Skeletal muscle tissue (tissue), 4 donors: ENCODE data around the gene DCXR. TPM values are rescaled to one million over a fixed set of nuclear protein-coding genes. Genes with fewer than 3 reads are reported as not detected.

Experiments
- H3K27ac ChIP-seq: one replicate; pipeline ENCODE4 v1.7.0; 2013; ENCODE audit warnings: mild to moderate bottlenecking, low read depth, low read length, inconsistent platforms
- H3K27me3 ChIP-seq, 3 donors: one replicate each; pipeline ENCODE4 v1.7.0; 2013; ENCODE audit warnings: low read length in 3 of 3; ENCODE audit not compliant: control insufficient read depth in 3 of 3, insufficient read depth in 3 of 3
- H3K36me3 ChIP-seq, 3 donors: one replicate each; pipeline ENCODE4 v1.7.0; 2013; ENCODE audit warnings: low read length in 3 of 3; ENCODE audit not compliant: control insufficient read depth in 3 of 3, insufficient read depth in 3 of 3
- H3K4me1 ChIP-seq, 3 donors: one replicate each; pipeline ENCODE4 v1.7.0; 2013; ENCODE audit warnings: low read length in 3 of 3, mild to moderate bottlenecking in 3 of 3; ENCODE audit not compliant: control insufficient read depth in 3 of 3, insufficient read depth in 3 of 3
- H3K4me3 ChIP-seq, 3 donors: one replicate each; pipeline ENCODE4 v1.7.0; 2013; ENCODE audit warnings: low read length in 3 of 3
- H3K9ac ChIP-seq, 3 donors: one replicate each; pipeline ENCODE4 v1.7.0; 2013; ENCODE audit warnings: low read length in 3 of 3, mild to moderate bottlenecking in 3 of 3, moderate library complexity in 2 of 3, low read depth in 1 of 3
- H3K9me3 ChIP-seq, 3 donors: one replicate each; pipeline ENCODE4 v1.7.0; 2013; ENCODE audit warnings: low read length in 3 of 3; ENCODE audit not compliant: control insufficient read depth in 3 of 3
- total RNA-seq: library from RNA; depleted of rRNA; stranded (reverse); fragments of >200 nt; gene quantifications from one replicate; pipeline ENCODE4 v1.2.3, GENCODE V29; 2014
- donor health status: Osteomylitis.

DCXR gene
- total RNA-seq, 1 donor from 2014 or later, result 20.4 TPM

DNA sequence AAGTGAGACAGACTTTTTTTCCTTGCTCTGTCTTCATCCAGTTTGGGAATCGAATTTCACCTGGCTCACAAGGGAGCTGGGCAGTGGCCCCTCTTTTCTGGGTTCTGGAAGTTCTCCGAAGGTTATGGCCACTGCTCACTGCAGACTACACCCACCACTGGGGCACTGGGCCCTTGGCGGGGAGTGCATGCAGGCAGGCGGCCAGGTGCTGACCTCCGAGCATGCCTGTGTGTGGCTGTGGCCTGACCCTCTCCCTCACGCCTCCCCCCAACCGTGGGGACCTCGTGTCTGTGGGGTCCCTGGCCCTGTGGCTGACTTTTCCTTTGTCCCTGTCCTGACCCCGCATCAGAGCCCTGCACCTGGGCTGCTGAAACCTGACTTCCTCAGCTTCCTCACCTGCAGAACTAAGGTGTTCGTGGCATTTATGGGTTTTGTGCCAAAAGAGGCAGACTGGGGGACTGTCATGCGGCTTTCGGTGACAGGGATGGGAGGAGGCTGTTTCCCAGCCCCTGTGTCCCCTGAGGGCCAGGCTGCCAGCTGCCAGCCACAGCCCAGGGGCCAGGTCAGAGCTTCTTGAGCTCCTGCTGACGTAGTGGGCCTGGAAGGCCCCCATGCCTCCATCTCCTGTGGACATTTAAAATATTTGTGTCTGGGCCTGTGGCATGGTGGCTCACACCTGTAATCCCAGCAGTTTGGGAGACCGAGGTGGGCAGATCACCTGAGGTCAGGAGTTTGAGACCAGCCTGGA lies 38.6 kb downstream of the DCXR start:
- Histone ChIP-seq H3K4me3 (no peak overlapping the region), H3K4me1 (peaks cover 37 to 51% (median 46%) of the 10 kb centered on the region in 3 donors), H3K27ac (no peak overlapping the region), H3K27me3 (no peaks in the 10 kb centered on the region), H3K36me3 (peaks cover 5 to 11% (median 9%) of the 10 kb centered on the region in 3 donors), H3K9ac (peak overlapping the region in 1 of 3 donors; percentile 16), H3K9me3 (no peaks in the 10 kb centered on the region)

DNA sequence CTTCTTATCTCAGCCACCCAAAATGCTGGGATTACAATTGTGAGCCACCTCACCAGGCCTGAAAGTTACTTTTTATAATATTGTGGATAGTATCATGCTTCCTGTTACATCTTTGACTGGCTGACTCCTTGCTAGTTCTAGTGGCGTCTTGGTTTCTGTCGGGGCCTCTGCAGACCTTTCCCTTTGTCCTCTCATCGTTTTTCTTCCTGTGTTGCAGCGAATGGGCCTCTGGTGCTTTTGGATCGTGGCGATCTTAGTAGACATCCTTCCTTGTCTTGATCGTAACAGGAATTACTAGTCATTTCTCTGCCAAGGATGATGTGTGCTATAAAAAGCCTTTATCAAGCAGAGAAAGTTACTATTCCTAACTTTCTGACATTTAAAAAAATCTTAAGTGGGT lies 39.3 kb downstream of the DCXR start:
- Histone ChIP-seq H3K27ac (no peak overlapping the region), H3K4me1 (peaks cover 30 to 49% (median 44%) of the 10 kb centered on the region in 3 donors), H3K4me3 (no peak overlapping the region), H3K27me3 (no peaks in the 10 kb centered on the region), H3K9ac (no peak overlapping the region), H3K36me3 (peaks cover 5 to 14% (median 9%) of the 10 kb centered on the region in 3 donors), H3K9me3 (no peaks in the 10 kb centered on the region)

DNA sequence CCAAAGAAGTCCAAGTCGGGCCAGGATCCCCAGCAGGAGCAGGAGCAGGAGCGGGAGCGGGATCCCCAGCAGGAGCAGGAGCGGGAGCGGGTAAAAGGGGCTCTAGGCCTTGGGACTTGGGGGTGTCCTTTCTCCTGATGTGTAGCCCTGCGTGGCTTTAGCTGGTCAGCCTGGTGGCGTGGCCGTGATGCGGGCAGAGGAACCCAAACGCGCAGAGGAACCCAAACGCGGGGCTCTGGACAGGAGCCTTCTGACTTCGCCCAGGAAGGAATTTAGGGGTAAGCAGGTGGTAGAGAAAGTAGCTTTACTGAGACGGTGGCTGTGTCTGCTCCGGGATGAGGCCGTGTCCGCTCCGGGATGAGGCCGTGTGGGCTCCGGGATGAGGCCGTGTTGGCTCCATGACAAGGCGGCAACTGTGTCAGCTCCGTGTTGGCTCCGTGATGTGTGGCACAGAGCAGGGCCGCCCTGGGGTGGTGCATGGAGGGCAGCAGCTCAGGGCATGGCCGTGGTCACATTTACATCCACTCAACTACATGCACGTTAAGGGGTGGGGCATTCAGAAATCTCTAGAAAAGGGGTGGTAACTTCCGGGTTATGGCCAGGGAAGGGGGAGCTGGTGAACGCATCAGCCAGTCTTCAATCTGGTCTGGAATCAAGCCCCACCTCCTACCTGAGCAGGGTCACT lies 40.6 kb downstream of the DCXR start:
- Histone ChIP-seq H3K9ac (no peak overlapping the region), H3K27ac (no peak overlapping the region), H3K4me3 (no peak overlapping the region), H3K27me3 (no peaks in the 10 kb centered on the region), H3K9me3 (no peaks in the 10 kb centered on the region), H3K36me3 (peaks cover 5 to 14% (median 9%) of the 10 kb centered on the region in 3 donors), H3K4me1 (peaks cover 33 to 54% (median 45%) of the 10 kb centered on the region in 3 donors)

DNA sequence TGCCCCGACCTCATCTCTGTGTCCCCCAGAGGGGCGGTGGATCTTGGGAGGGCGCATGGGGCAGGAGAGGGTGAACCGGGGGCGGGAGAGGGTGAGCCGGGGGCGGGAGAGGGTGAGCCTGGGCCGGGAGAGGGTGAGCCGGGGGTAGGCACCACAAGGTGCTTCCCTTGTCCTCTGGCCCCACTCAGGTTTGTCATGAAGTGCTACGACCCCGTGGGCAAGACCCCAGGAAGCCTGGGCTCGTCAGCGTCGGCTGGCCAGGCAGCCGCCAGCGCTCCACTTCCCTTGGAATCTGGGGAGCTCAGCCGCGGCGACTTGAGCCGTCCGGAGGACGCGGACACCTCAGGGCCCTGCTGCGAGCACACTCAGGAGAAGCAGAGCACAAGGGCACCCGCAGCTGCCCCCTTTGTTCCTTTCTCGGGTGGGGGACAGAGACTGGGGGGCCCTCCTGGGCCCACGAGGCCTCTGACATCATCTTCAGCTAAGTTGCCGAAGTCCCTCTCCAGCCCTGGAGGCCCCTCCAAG lies 41.2 kb downstream of the DCXR start:
- peaks cover 38 to 55% (median 46%) of the 10 kb centered on the region in 3 donors for H3K4me1 ChIP-seq
- no peak overlapping the region for H3K9ac ChIP-seq
- no peaks in the 10 kb centered on the region for H3K27me3 ChIP-seq
- H3K36me3 ChIP-seq, result peaks cover 5 to 14% (median 9%) of the 10 kb centered on the region in 3 donors
- H3K9me3 ChIP-seq, result no peaks in the 10 kb centered on the region
- no peak overlapping the region for H3K27ac ChIP-seq
- H3K4me3 ChIP-seq, result no peak overlapping the region

DNA sequence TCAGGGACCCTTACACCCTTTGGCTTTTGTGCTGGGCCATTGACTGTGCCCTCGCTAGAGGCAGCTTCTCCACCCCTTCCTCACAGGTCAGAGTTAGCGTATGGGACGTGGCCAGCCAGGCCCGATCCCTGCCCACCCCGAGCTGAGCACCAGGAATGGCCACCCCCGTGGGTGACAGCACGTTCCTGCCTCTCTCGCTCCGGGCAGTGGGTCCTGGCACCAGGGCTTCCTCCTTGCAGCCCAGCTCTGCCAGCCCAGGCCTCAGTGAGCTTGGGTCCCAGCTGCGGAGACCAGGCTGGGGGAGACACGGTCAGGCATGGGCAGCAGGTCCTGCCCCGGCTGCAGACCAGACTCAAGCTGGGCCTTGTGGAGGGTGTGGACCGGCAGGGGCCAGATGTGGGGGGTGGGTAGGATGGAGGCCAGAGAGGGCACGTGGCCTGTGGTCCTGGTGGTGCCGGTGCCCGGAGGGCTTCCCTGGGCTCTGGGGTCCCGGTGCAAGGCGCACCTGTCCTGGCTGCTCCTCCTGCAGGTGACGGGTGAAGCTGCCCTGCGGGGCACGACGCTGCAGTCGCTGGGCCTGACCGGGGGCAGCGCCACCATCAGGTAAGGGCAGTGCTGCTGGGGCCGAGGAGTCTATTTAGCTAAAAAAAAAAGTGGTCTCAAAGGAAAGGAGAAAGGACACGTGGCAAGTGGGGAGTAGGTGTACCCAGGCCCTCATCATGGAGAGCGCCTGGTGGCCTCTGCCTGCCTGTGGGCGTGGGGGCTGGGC lies 41.9 kb downstream of the DCXR start:
- Histone ChIP-seq H3K4me1 (peaks cover 39 to 55% (median 46%) of the 10 kb centered on the region in 3 donors), H3K9me3 (no peaks in the 10 kb centered on the region), H3K27ac (no peak overlapping the region), H3K27me3 (no peaks in the 10 kb centered on the region), H3K4me3 (no peak overlapping the region), H3K9ac (no peak overlapping the region), H3K36me3 (peaks cover 5 to 14% (median 9%) of the 10 kb centered on the region in 3 donors)

DNA sequence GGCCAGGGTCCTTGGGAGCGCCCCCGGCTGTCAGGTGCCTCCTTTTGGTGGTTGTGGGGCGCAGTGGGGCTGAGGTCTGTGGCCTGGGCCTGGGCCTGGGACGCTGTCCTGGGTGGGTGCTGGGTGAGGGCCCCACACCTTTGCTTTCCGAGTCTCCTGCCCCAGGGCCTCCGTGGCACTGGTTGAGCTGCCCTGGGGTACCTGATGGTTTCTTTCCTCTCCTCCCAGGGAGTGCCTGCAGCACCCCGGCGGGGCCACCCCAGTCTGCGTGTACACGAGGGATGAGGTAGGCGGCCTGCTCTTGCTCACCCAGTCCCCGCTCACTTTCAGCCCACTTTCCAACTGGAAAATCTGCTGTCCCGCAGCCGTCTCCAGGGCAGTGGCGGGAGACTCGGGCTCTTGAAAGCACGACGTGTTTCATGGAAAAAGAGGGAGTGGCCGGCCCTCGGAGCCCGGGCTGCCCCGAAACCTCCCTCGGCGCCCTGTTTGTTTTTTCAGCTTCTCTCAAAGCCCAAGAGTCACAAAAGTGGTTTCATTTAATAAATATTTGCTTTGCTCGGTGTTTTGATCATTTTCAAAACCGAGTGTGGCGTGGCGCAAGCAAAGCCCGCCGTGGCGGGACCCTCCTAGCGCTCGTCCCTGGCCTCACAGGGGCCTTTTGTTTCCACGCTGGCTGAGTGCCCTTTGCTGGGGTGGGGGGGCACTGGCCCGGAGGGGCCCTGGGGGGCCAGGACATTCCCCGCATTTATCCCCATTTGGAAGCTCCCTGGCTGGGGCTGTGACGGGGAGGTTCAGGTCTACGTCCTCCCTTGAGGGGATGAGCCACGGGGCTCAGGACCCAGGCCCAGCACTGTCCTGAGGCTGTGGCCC lies 42.7 kb downstream of the DCXR start:
- no peak overlapping the region for H3K4me3 ChIP-seq
- no peak overlapping the region for H3K27ac ChIP-seq
- H3K27me3 ChIP-seq, result no peaks in the 10 kb centered on the region
- H3K9ac ChIP-seq, result no peak overlapping the region
- H3K36me3 ChIP-seq, result peaks cover 5 to 14% (median 9%) of the 10 kb centered on the region in 3 donors
- H3K9me3 ChIP-seq, result no peaks in the 10 kb centered on the region
- peaks cover 37 to 53% (median 43%) of the 10 kb centered on the region in 3 donors for H3K4me1 ChIP-seq

DNA sequence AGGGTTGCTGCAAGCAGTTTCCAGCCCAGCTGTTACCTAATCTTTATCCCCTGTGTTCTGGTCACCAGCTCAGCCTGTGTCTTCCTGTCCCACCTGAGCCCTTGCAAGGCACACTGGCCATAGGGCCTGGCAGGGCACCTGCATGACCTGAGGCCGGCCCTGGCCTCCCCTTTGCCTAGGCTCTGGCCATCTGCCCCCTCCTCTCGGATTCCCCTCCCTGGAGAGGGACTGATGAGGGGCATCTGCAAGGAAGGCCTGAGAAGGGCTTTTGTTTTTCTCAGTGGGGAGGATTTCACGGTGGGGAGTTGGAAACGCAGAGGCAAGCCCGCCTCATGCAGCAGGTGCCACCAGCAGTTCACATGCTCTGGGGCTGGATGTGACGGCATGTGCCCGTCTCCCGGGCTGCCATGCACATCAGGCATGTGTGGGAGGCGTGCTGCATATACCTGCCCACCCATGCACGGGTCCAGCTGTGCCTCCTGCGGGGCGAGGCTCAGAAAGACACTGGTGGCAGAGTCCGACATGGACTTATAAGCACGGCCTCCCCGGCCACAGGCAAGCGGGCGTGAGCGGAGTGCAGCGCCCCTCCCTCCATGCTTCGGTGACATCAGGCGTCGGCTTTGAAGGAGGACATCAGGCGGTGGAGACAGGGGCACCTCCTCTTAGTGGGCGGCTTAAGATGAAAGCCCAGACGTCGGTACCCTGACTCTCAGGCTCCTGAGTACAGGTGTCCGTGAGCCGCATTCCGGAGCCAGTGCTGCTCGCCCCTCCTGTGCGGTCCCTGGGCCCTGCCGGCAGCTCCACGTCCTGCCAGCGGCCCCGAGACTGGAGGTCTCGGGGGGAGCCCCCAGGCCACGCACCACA lies 43.5 kb downstream of the DCXR start:
- Histone ChIP-seq H3K9ac (no peak overlapping the region), H3K36me3 (peaks cover 5 to 14% (median 9%) of the 10 kb centered on the region in 3 donors), H3K27me3 (no peaks in the 10 kb centered on the region), H3K9me3 (no peaks in the 10 kb centered on the region), H3K27ac (no peak overlapping the region), H3K4me3 (no peak overlapping the region), H3K4me1 (peaks cover 33 to 48% (median 38%) of the 10 kb centered on the region in 3 donors)

DNA sequence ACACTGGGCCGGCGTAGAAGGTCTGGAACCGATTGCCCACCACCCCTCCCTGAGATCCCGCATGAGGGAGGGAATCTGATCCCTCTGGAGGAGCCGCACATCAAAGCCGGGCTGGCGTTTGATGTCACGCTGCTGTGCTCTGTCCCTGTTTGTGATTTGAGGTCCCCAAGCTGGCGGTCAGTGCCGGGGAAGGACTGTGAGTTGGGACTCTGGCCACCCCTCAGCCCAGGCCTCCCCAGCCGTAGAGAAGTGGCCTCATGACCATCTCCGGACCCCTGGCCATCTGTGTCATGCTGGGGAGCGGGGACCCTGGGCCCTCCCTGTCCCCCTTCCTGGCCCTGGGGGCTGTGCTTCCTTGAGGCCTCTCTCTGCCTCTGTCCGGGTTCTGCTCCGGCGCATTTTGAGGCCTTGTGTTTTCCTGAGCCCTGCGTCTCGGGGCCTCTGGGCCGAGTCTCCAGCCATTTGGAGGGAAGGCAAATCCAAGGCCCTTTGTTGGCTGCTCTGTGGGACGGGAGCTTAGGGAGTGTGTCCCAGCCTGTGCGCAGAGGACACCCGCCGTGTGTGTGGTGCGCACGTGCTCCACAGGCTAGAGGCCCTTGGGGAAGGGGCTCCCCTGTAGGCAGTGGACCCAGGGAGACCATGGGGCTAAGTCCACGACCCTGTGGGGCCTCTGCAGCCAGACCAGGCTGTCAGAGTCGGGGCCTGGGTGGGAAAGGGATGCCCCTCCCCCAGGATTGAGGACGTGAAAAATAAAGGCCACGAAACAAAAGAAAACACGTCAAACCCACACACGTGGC lies 45.0 kb downstream of the DCXR start:
- Histone ChIP-seq H3K9ac (peak overlapping the region; percentile 56 to 81 (median 65)), H3K27me3 (no peaks in the 10 kb centered on the region), H3K4me1 (peaks cover 23 to 38% (median 31%) of the 10 kb centered on the region in 3 donors), H3K27ac (peak overlapping the region; percentile 73), H3K4me3 (peak overlapping the region; percentile 7 to 67 (median 52)), H3K9me3 (no peaks in the 10 kb centered on the region), H3K36me3 (peaks cover 5 to 15% (median 9%) of the 10 kb centered on the region in 3 donors)
